ENCODE data around the gene MYL10.

MYL10 gene

DNA sequence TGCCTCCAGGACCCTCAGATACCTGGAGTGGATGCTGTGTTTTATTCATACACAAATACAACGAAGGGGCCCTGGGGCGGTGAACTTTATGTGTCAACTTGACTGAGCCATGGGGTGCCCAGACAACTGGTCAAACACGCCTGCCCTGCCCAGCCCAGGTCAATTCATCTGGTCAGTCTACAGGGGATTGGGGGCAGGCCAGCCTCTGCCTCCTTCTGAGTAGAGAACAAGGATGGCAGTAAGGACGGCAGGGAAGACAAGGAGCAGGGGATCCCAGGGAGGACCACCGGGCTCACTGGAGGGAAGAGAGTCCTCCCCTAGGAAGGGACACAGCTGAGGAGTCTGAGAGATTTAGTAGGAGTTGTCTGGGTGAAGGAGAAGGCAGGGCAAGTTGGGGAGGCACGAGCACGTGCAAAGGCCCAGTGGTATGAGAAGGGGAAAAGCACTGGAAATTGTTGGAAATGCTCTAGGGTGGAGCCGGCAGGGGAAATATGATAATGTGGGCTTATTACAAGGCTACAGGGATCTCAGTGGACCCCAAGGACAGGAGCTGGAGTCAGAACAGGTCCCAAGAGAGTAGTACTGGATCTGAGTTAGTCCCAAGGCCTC, 63.4 kb downstream of the MYL10 start:
- no peak for DNase-seq (ENCODE audit: low spot score)

- DNase-seq (ENCODE audit: low spot score) = peak; percentile 7
Measured at GRCh38 chr7:101564778-101565211, 64.3 kb downstream of the MYL10 start.

- peak; percentile 51 for DNase-seq (ENCODE audit: low spot score)
Measured at GRCh38 chr7:101563943-101564777, 64.9 kb downstream of the MYL10 start.

All from kidney capillary endothelial cell (primary cell).